Stimulated activated CD8-positive, alpha-beta memory T cell treated with anti-CD3 and anti-CD28 coated beads, Interleukin-2, amount 100 ng/mL, for 1 hour (primary cell): ENCODE results near the gene MS4A10.

Experiments used
- DNase-seq, 2 donors: peaks; one replicate each; pipeline ENCODE4 v3.0.0-alpha.2; 2020; ENCODE audit warnings: low read depth in 2 of 2

The MS4A10 gene

DNA sequence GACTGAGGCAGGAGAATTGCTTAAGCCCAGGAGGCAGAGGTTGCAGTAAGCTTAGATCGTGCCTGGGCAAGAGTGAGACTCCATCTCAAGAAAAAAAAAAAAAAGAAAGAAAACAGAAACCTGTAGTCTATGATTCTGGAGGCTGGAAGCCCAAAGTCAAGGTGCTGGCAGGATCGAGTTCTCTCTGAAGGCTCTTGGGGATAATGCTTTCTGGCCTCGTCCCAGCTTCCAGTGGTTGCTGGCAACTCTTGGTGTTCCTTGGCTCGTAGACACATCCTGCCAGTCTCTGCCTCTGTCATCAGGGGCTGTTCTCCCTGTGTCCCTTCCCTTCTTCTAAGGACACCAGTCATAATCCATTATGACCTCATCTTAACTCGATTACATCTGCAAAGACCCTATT, 40.0 kb downstream of the MS4A10 start:
- DNase-seq: no peak

GRCh38 chr11:60825790-60826189, 40.7 kb downstream of the MS4A10 start:
- DNase-seq: no peak

DNA sequence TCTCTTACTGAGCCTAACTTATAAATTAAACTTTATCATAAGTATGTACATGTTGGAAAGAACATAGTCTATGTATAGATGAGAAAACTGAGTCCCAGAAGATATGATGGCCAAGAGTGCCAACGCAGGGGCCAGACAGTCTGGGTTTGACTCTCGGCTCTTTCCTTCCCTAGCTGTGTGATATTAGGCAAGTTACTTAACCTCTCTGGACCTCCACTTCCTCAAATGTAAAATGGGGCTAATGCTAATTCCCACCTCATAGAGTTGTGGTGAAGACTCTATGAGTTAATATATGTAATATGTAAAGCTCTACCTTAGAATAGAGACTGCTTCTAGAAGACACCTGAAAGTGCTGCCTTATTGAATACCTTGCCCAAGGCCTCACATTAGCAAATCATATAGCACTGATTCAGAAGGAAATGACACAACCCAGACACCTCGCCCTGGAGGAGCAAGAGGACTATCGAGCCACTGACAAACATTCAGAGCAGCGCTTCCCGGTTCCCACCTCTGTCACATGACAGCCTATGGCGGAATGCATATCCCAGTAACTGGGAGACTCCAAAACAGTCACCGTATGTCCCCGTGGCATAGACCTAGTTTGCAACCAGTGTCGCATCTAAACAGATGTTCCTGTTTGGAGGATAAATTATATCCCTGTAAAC, 45.5 kb downstream of the MS4A10 start:
- DNase-seq: no peak

DNA sequence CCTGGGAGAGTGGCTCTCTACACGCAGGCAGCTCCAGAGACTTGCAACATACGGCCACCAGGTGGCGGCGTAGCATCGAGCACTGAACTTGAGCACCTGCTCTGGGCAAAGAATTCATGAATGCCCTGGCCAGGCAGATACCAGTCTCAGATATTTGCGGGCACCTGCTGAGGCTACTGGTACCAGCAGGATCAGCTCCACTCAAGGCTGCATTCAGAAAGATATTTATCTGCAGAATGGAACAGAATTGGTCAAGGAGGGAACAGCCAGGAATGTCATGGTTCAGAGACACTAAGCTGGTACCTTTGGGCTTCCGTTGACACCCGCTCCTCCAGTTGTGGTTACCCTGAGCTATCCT, 46.0 kb downstream of the MS4A10 start:
- peak; percentile 58 to 73 for DNase-seq

- DNase-seq: no peak
These were observed 46.5 kb downstream of the MS4A10 start for GRCh38 chr11:60831501-60832079.

DNA sequence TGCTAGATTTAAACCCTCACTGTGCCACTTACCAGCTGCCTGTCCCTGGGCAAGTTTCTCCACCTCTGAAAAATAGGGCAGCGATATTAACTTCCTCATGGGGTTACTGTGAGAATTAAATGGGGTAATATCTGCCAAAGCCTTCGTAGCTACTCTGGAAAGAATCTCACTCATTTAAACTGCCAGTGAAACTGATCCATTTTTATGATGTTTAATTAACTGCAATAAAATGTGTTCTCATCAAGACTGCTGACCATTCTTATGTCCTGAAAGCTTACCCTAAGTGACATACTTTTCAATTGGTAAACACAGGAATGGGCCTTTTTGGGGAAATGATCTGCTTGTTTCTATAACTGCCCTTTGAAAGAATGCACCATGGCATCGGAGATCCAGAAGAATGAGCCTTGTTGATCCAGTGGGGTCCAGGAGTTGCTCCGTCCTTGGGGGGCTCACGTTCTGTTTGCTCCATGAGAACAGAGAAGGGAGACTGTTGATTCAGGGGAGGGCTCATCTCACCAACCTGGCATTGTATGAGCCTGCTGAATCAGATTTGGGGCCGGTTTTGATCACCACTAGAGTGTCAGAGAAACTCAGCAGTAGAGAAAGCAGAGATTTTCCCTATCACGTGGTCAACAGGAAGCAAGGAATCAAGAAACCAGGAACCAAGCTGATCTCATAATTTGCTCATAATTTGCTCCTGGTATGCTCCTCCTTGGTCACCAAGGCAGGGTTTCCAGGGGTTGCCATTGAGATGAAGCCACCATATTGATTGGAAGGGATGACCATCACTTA, 49.8 kb downstream of the MS4A10 start:
- no peak for DNase-seq

DNA sequence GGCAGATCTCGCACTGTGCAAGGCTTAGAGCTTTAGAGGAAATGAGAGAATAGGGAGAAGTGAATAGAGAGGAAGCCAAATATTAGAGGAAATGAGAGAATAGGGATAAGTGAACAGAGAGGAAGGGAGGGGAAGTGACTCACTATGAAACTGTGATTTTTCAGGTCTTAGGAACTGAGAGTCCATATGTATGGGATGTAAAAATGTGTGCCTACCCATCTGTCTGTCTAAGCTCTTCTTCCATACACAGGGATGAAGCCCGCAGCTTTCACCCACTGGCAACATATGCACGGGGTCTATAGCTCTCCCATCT, 50.4 kb downstream of the MS4A10 start:
- no peak for DNase-seq

DNA sequence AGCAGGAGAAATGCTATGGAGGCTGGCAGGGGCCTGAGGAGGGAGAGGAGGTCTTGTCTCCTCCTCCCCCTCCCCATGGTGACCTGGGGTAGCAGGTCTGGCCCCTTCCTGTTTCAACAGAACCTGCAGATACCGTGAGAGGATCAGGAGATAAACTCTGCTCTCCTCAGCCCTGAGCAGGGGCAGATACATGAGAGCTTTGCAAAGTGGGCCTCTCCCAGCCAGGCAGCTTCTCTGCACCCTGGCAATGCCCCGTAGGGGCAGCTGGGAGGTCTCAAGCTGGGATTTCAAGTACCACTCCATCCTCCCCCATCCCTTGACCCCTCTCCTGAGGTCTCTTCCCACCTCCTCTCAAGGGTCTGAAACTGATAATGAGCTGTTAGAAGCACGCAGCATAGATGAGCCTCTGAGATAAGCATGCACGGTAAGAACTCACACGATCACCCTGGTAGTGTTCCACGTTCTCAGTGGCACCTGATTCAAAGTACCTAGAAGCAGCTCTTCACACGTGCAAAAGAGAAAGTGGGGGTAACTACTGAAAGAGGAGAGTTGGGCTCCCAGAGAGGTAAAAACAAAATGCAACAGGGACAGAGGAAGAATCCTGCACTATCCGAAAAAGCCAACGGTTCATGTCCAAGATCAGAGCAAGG, 51.9 kb downstream of the MS4A10 start:
- no peak for DNase-seq

- DNase-seq: no peak
These were observed 53.0 kb downstream of the MS4A10 start for GRCh38 chr11:60838132-60838531.

- no peak for DNase-seq
These were observed 55.6 kb downstream of the MS4A10 start for GRCh38 chr11:60840470-60841430.

- DNase-seq: peak; percentile 96 to 99
These were observed 56.9 kb downstream of the MS4A10 start, which contains the start of gene CCDC86 for GRCh38 chr11:60841797-60842667. Gene CCDC86, plus strand, starts transcription at chr11:60842113. Its CDS starts 12 bp downstream, at chr11:60842125.

DNA sequence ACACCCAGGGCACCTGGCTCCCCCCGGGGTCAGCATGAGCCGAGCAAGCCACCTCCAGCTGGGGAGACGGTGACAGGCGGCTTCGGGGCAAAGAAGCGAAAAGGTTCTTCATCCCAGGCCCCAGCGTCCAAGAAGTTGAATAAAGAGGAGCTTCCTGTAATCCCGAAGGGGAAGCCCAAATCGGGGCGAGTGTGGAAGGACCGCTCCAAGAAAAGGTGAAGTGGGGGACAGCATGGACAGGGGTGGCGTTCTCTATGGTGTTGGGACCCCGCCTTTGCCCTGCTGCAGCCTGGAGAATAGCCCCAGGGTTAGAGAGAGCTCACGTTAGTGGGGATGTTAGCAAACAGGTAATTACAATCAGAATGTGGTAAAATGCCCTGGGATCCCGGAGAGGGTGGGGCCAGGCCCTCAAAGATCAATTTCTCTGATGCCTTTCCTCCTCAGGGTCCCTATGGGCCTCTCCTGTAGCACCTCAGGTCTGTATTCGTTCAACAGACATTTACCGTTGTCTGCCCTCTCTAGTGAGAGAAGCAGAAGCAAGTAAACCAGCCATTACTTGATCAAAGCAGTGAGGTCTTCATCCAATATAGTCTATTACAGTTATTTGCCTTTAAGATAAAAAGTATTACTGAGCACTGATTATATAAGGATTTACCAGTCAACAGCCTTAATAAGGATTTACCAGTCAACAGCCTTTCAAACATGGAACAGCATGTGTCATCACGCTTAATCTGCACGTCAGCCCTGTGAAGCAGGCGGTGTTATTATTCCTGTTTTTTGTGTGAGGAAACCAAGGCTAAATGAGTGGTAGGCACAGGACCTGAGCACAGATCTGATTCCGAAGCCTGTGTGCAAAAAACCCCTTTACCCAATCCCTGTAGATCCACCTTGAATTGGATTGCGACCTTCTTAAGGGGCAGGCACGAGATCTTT, 57.8 kb downstream of the MS4A10 start:
- DNase-seq: no peak

DNA sequence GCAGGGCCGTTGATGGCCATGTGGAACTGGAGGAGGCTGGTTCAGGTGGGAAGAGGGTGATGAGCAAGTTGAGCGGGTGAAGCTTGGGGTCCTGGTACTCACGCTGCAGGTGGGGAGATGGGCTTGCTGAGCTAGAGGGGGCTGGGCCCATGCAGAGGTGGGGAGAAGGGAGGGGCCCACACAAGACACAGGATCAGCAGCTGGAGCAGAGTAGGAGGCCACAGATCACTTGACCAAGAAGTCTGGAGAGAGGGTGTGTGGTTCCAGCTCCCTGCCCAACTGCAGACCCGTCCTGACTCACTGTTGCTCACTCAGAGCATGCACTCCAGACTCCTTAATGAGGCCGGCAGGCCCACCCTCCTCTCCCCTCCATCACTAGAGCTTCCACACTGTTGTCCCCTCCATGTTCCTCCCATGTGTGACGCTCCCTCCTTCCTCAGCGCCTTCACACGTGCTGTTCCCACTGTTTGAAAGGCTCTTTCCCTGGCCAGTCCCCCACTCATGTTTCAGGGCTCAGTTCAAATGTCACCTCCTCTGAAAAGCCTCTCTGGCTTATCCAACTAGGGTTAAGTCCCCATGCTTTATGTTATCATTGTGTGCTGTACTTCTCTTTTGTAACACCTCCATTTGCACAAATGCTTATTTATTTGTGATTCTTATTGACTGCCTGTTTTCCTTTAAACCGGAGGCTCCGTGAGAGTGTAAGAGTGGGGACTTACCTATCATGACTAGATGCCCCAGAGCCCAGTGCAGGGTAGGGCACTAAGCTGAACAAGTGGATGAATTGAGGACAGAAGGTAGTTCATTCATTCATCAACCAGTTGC, 59.1 kb downstream of the MS4A10 start:
- no peak for DNase-seq

- DNase-seq: no peak
These were observed 59.7 kb downstream of the MS4A10 start for GRCh38 chr11:60844870-60845221.

DNA sequence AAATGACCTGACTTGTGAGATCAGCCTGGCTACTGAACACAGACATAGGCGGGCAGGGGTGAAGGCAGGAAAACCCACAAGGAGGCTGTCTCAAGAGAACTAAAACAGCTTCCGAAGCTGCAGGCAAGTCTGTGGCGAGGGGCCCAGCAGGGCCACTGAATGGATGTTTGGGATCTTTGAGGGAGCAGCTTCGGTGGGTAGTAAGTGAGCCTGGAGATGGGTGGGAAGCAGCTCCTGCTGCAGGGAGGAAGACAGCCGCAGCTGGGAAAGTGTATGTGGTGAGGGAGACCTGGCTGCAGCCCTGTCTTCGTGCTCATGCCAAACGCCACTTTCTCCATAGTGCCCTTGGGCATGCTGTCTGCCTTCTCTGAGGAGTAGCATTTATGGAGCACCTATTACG, 60.2 kb downstream of the MS4A10 start:
- DNase-seq: no peak

GRCh38 chr11:60847281-60847680, 62.1 kb downstream of the MS4A10 start:
- DNase-seq: no peak

DNA sequence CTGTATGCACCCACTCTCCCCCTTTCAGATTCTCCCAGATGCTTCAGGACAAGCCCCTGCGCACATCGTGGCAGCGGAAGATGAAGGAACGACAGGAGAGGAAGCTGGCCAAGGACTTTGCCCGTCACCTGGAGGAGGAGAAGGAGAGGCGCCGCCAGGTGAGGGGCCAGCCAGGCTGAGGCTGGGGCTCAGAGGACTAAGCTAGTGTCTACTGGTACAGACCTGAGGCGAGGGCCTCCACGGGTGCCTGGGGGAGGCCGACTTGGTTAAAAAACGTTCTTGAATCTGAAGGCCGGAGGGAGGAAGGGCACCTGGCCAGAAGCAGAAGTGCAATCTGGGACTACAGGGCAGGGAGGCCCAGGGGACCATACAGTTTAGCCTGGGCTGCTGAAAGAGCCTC, 62.8 kb downstream of the MS4A10 start:
- DNase-seq: no peak

DNA sequence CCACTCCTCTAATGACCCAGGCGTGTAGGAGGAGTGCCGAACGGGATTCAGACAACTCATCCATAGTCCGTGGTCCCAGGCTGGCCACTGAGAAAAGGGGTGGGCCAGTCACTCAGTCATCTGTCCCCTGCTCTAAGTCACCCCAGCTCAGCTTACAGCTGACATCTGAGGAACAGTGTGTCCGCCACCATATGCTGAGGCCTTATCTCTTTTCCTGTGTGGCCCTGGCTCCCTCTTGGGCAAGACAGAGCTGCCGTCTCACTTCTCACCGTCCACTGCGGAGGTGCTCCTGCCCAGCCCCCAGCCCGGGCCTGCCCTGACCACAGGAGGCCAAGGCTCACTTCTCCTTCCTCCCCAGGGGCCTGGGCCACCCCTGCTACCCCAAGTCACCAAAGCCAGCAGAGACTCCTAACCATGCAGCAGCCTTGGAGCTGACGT, 63.6 kb downstream of the MS4A10 start:
- DNase-seq: no peak
